Measurements from ENCODE around the gene PDE5A. TPM values are rescaled to one million over a fixed set of nuclear protein-coding genes. Genes with fewer than 3 reads are reported as not detected.

The PDE5A gene
- polyA plus RNA-seq, 1 donor (not counting 4 experiments of a cell fraction or from before 2014, with no cell fraction given): 3.6 TPM

DNA sequence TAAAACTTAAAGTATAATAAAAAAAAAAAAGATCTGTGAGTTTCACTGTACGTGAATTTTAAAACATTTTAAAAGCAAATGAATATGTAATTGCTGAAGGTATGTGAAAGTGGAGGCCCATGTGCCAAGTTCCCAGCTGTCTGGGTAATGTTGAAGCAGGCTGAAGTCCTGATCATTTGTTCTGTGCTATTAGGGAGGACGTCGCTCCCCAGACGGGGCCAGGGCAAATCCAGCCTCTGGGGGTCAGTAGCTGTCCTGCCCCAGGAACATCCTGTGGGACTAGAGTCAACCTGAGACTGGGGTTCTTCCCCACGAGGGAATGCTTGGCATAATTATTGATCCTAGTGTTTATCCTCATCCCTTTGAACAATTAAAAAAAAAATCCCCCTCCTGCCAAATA lies 48.8 kb downstream of the PDE5A start:
- Histone ChIP-seq H3K27me3 (ENCODE audit: control insufficient read depth, extremely low read depth, insufficient read depth, low read length) (no peaks in the 10 kb centered on the region), H3K4me1 (ENCODE audit: control insufficient read depth, extremely low read depth, insufficient read depth, low read length) (no peaks in the 10 kb centered on the region), H2AFZ (ENCODE audit: control insufficient read depth, low read length) (no peak overlapping the region), H3K9ac (ENCODE audit: control insufficient read depth, extremely low read depth, insufficient read depth, low read length) (no peak overlapping the region), H3K9me3 (ENCODE audit: control insufficient read depth, low read depth, low read length) (no peaks in the 10 kb centered on the region), H3K4me3 (ENCODE audit: control insufficient read depth in 2 of 3, extremely low read depth in 1 of 3, insufficient read depth in 2 of 3, low read depth in 1 of 3, low read length in 3 of 3) (no peak overlapping the region), H3K36me3 (ENCODE audit: control insufficient read depth in 2 of 2, extremely low read depth in 1 of 2, insufficient read depth in 2 of 2, low read length in 2 of 2) (no peaks in the 10 kb centered on the region), H3K79me2 (ENCODE audit: control insufficient read depth, insufficient read depth, low read length) (no peaks in the 10 kb centered on the region), H4K20me1 (ENCODE audit: control insufficient read depth, extremely low read depth, insufficient read depth, low read length) (no peaks in the 10 kb centered on the region), H3K27ac (ENCODE audit: control insufficient read depth, insufficient read depth, low read length) (no peak overlapping the region), H3K9me1 (ENCODE audit: control insufficient read depth, extremely low read depth, insufficient read depth, low read length) (no peaks in the 10 kb centered on the region), H3K4me2 (ENCODE audit: control insufficient read depth, extremely low read depth, insufficient read depth, low read depth, low read length) (no peak overlapping the region)
- FAIRE-seq: no peak
- DNase-seq (ENCODE audit: low read depth, low spot score): no peak
- dilution Hi-C loops (cut with MboI; ENCODE audit: extremely low pct_ligation_motif_present, low sequenced_read_pairs): no loop called here
- TF ChIP-seq, protein P1, sequence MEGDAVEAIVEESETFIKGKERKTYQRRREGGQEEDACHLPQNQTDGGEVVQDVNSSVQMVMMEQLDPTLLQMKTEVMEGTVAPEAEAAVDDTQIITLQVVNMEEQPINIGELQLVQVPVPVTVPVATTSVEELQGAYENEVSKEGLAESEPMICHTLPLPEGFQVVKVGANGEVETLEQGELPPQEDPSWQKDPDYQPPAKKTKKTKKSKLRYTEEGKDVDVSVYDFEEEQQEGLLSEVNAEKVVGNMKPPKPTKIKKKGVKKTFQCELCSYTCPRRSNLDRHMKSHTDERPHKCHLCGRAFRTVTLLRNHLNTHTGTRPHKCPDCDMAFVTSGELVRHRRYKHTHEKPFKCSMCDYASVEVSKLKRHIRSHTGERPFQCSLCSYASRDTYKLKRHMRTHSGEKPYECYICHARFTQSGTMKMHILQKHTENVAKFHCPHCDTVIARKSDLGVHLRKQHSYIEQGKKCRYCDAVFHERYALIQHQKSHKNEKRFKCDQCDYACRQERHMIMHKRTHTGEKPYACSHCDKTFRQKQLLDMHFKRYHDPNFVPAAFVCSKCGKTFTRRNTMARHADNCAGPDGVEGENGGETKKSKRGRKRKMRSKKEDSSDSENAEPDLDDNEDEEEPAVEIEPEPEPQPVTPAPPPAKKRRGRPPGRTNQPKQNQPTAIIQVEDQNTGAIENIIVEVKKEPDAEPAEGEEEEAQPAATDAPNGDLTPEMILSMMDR (optimal IDR thresholded peaks at IDR 0.05 in 1 of 3, IDR thresholded peaks at IDR 0.05 in 1 of 3, conservative IDR thresholded peaks at IDR 0.05 in 1 of 3; ENCODE audit: extremely low read depth in 1 of 3, insufficient read depth in 2 of 3, low read length in 3 of 3): no peak
- TF ChIP-seq EZH2 (IDR thresholded peaks at IDR 0.05; ENCODE audit: low read length): no peak

DNA sequence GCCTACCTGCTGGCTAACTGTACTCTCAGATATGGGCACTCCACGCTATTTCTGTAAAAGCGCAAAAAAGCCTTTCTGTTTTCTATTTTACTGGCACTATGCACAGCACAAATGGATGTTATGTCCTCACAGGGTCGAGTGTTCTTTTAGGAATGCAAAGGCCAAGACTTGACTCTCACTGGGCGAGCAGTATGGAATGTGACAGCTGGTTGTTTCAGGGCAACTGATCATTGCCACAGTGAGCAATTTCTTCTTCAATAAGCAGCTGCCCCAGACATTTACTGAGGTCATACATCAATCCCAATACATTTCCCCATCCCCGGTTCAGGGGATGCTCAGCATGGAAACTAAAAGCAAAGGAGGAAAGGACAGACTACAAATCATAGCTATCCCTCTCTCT lies 58.2 kb downstream of the PDE5A start:
- H3K27me3 ChIP-seq (ENCODE audit: control insufficient read depth, extremely low read depth, insufficient read depth, low read length): no peaks in the 10 kb centered on the region
- H3K79me2 ChIP-seq (ENCODE audit: control insufficient read depth, insufficient read depth, low read length): no peaks in the 10 kb centered on the region
- no peaks in the 10 kb centered on the region for H3K4me1 ChIP-seq (ENCODE audit: control insufficient read depth, extremely low read depth, insufficient read depth, low read length)
- DNase-seq (ENCODE audit: low read depth, low spot score) (no peak), FAIRE-seq (no peak)
- H3K9me3 ChIP-seq (ENCODE audit: control insufficient read depth, low read depth, low read length): no peaks in the 10 kb centered on the region
- no peak overlapping the region for H3K9ac ChIP-seq (ENCODE audit: control insufficient read depth, extremely low read depth, insufficient read depth, low read length)
- no peak overlapping the region for H3K27ac ChIP-seq (ENCODE audit: control insufficient read depth, insufficient read depth, low read length)
- H3K4me3 ChIP-seq (ENCODE audit: control insufficient read depth in 2 of 3, extremely low read depth in 1 of 3, insufficient read depth in 2 of 3, low read depth in 1 of 3, low read length in 3 of 3): no peak overlapping the region
- H3K9me1 ChIP-seq (ENCODE audit: control insufficient read depth, extremely low read depth, insufficient read depth, low read length): no peaks in the 10 kb centered on the region
- no peaks in the 10 kb centered on the region for H3K36me3 ChIP-seq (ENCODE audit: control insufficient read depth in 2 of 2, extremely low read depth in 1 of 2, insufficient read depth in 2 of 2, low read length in 2 of 2)
- dilution Hi-C loops (cut with MboI; ENCODE audit: extremely low pct_ligation_motif_present, low sequenced_read_pairs): no loop called here
- H4K20me1 ChIP-seq (ENCODE audit: control insufficient read depth, extremely low read depth, insufficient read depth, low read length): no peaks in the 10 kb centered on the region
- H3K4me2 ChIP-seq (ENCODE audit: control insufficient read depth, extremely low read depth, insufficient read depth, low read depth, low read length): no peak overlapping the region
- TF ChIP-seq, protein P1 (optimal IDR thresholded peaks at IDR 0.05 in 1 of 3, IDR thresholded peaks at IDR 0.05 in 1 of 3, conservative IDR thresholded peaks at IDR 0.05 in 1 of 3; ENCODE audit: extremely low read depth in 1 of 3, insufficient read depth in 2 of 3, low read length in 3 of 3): no peak
- TF ChIP-seq EZH2 (IDR thresholded peaks at IDR 0.05; ENCODE audit: low read length): no peak
- no peak overlapping the region for H2AFZ ChIP-seq (ENCODE audit: control insufficient read depth, low read length)

All from keratinocyte (primary cell).